Measurements from ENCODE around the gene CPT1A.
A peak's percentile ranks its signal among the peaks of the same experiment; 100 is the strongest.

The CPT1A gene

DNA sequence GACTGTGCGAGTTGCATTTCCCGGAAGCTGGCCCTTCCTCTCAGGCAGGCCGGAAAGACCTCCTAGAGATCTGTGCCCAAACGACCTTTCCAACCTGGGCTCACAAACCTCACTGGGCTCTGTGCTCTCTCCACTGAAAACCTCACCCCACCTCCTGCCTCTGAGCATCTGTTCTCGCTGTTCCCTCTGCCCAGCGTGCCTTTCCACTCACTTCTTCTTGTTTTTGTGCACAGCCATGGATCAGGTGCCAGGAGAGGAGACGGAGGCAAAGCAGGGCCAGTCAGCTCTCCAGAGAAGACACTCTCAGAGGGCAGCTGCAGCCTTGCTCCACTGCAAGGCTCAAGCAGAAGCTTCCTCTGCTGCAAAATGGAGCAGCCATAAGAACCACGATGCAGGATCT lies 10.9 kb upstream of the CPT1A start:
- DNase-seq = no peak

DNA sequence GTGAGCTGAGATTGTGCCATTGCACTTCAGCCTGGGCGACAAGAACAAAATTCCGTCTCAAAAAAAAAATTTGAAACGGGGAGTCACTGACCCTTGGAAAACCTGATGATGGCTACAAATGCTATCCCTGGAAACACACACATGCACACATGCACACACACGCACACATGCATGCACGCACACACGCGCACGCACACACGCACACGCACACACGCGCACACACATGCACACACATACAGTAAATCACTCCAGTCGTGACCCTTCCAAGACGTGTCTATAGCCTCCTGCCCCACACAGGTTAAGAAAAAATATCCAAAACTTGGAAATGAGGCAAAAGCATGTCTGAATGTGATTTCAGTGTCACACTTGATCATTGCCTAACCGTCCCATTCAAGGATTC lies 6.7 kb upstream of the CPT1A start:
- DNase-seq = no peak

DNA sequence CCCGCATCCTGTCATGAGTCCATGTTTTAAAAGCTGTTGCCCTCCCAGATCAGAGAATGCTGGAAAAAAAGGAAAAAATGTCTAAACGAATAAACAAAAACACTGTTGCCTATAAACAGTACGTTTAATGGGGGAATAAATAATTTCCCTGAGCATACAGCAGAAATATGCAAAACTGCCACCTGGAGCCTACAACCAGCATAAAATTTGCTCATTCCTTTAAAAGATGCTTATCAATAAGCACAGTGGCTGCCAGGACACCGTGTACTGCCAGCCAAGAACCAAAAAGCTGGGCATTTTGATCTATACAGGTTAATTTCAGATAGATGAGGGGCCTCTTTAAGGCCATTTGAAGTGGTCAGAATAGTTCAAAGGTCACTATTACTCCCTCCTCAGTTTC lies 5.7 kb upstream of the CPT1A start:
- DNase-seq = no peak

DNA sequence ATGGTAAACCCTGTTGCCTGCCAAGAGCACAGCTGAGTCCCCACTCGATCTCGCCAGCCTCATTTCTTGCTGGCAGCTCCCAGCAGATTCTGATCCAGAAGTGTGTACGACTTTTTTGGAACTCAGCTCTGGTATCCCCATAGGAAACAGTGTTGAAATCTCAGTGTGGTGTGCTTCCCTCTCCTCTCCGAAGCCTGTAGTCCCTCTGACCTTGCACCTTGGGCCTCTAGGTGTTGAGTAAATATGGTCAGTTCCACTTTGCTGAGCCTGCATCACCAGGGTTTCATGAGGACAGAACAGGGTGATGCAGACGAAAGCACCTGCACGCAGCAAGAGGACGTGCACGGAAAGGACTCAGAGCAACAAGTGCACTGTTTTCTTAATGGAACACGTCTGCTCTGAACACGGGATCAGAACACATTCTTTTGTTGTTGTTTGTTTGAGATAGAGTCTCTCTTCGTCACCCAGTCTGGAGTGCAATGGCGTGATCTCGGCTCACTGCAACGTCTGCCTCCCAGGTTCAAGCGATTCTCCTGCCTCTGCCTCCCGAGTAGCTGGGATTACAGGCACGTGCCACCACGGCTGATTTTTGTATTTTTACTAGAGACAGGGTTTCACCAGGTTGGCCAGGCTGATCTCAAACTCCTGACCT lies 3.8 kb upstream of the CPT1A start:
- no peak for DNase-seq

DNA sequence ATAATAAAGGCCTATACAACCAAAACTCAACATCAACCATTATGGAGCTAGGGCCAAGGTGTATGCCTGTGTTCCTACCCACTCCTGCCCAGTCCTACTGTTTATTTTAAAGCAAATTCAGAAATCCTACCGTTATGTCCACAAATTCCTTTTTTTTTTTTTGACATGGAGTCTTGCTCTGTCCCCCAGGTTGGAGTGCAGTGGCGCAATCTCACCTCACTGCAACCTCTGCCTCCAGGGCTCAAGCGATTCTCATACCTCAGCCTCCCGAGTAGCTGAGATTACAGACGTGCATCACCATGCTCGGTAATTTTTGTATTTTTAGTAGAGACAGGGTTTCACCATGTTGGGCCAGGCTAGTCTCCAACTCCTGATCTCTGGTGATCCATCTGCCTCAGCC lies 3.1 kb upstream of the CPT1A start:
- DNase-seq = no peak

DNA sequence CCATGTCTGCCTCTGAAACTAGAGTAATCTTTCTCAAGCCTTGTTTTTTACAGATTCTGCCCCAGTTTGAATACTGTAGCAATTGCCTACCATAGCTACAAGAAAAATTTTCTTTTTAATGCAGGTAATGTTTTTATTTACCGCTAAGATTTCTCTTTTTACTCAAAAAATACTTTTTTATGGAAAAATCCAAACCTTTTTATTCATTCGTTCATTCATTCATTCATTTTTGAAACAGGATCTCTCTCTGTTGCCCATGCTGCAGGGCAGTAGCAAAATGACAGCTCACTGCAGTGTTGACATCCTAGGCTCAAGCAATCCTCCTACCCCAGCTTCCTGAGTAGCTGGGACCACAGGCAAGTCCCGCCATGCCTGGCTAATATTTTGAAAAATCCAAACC lies 2.7 kb upstream of the CPT1A start:
- no peak for DNase-seq

DNA sequence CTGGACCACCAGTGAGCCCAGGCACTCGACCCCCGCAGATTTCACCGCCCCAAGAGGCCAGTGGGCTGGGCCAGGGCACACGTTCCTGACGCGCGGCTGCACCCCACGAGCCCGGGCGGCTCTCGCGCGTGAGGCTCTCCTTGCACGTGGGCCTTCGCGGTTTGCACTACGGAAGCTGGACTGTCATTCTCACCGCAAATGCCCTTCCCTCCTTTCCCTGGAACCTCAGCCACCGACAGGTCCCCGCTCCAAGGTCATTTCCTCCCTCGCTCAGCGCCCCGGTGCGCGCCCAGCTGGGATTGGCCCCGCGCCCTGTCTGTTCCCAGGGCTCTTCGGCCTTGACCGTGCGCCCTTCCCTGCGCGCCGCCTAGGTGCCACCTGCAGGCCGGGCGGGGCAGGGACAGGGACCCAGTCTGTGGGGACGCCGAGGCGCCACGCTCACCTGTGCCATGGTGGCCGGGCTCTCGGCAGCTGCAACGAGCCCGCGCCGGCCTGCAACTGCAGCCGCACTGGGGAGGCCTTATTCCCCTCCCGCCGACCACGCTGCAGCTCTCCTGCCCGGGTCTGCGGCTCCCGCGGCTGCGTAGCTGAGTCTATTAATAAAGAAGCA lies 2.1 kb upstream of the CPT1A start:
- DNase-seq = peak; percentile 80

GRCh38 chr11:68843052-68843561 lies 1.4 kb upstream of the CPT1A start:
- peak; percentile 46 for DNase-seq

GRCh38 chr11:68842427-68843051 lies 823 bp upstream of the CPT1A start:
- no peak for DNase-seq

- DNase-seq = no peak
These were observed 759 bp downstream of the CPT1A start for GRCh38 chr11:68840661-68841653.

- no peak for DNase-seq
These were observed 1.6 kb downstream of the CPT1A start for GRCh38 chr11:68839911-68840641.

DNA sequence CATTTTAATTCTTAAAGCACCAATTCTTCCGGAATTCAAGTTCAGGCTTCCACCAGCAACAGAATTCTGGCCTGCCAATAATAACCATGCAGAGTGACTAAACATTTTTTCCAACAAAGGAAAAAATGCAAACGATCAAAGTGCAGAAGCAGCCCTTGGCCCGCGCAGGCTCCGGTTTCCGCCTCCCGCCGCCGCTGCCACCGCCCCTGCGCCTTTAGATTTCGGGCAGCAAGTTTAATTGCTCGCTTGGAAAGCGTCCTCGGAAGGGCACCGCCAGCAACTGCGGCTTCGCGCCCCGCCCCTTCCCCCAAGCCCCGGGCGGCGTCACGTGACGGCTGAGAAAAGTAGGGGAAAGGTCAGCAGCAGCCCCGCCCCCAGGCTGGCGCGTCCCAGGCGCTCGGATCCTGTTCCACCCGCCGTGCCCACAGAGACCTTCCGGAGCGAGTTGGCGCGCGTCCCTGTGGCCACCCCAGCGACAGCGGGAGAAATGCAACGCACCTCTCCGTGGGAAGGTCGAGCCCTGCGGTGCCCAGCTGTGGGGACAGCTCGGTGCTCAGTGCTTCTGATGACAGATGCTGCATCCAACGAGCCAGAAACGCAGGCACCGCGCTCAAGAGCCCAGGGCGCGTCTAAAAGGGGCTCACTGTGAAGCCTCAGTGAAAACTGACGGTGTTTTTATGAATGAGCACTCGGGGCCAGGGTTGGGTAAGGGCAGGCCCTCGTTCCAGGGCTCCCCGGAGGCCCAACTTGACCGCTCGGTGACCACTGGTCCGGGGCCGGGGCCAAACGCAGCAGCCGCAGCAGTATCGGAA lies 2.5 kb downstream of the CPT1A start:
- DNase-seq = peak; percentile 93

GRCh38 chr11:68838572-68838964 lies 3.1 kb downstream of the CPT1A start:
- DNase-seq = peak; percentile 39

DNA sequence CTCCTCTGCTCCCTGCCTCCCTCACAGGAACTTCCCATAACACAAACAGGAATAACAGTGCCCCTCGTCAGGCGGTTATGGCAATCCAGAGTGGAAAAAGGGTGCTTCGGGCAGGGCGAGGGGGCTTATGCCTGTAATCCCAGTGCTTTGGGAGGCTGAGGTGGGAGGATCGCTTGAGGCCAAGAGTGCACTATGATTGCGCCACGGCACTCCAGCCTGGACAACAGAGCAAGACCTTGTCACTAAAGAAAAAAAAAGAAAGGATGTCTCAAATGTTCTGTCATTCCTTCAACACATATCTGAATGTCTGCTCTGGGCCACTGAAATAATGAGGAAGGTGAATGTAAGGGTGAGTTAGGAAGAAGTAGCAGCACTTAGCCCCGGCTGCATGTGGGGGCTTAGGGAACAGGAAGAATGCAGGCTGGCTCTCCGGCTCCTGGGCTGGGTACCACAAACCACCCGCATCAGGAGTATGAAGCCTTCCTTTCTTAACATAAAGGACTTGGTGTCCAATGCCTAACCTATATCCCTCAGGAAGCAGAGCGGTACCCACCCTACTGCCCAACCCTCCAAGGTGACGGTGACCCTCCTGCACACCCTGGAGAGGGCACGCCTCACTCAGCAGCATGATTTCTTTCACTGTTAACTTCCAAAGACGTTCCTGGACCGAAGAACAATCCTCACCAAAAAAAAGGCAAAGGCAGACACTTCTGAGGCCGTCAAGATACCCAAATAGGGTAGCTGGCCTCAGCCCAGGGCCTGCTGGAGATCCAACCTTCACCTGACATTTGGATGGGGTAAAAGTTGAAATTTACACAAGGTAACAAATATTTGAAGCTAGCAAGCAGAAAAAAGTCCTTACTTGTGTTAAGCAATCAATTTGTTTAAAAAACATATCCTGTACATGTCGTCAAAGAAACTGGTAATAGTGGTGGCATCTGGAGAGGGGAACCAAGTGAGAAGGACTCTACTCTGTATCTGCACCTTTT lies 3.8 kb downstream of the CPT1A start:
- DNase-seq = no peak

DNA sequence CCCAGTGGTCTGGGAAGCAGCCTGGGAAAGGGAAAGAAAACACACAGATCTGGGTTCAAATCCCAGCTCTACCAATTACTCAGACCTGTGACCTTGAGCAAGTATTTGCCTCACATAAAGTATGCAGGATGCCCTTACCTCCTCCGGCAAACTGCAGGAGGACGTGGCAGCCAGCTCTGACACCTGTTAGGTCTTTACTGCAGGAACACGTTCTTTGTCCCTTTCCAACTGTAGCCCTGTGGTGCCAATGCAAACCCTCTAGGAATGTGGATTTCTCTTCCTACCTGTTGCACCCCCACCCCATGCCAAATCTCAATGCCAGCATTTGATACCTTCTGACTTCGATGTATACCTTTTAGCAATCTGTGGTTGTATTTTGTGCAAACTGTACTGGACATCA lies 6.0 kb downstream of the CPT1A start:
- DNase-seq = no peak

- DNase-seq = no peak
These were observed 6.4 kb downstream of the CPT1A start for GRCh38 chr11:68835328-68835727.

DNA sequence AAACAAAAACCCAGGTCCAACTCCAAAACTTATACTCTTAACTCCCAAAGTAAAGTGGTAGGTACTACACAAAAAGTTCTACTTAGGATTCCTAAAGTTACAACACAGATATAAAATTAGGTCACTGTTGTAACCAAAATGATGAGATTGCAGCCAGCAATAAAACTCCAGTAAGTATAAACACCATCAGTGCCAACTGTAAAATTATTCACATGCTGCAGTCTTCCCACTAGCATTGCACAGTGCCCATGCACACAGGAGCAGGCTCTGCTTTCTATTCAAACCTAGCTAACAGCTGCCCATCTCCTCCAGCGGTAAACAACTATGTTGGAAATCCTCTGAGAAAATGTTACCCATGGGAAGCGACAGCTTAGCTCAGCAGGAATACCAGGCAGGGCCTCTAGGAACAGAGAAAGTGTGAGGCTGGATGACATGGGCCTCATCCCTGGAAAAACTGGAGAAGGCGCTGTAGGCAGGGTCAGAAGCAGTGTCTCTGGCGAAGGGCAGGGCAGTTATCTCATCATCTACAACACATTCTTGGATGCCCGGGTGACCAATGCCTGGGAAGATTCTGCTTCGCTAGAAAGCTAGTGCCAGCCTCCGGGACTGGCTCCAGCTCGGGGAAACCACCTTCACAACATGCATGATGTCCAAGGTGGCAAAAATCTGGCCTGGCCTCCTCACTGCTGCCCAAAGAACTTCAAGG lies 9.1 kb downstream of the CPT1A start:
- no peak for DNase-seq

- no peak for DNase-seq
These were observed 10.6 kb downstream of the CPT1A start for GRCh38 chr11:68831124-68831523.

DNA sequence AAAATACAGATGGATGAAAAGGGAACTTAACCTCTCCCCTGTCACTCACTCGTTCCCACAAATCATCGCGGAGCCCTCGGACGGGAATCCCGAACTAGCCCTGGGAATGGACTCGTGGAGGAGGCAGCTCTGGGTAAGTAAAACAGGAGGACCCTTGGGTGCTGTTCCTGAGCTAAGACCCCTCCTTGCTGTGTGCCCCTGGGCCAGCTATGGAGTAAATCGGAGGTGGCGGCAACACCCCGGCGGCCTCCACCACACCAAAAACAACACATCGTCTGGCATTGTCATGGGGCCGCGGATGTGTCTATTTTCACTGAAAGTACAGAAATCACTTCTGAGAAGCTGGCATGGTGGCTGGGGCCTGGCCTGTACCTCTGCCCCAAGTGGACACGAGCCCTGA lies 12.1 kb downstream of the CPT1A start:
- no peak for DNase-seq

- no peak for DNase-seq
These were observed 12.8 kb downstream of the CPT1A start for GRCh38 chr11:68828957-68829356.

Measured in stimulated activated CD4-positive, alpha-beta T cell treated with anti-CD3 and anti-CD28 coated beads, Interleukin-1b, Interleukin-23, amount 100 ng/mL, for 48 hours (primary cell).